Retina (tissue), 1 donor: ENCODE results near the gene ZDHHC11B.
"Not testable (repeated sequence)": the region's sequence is repeated elsewhere in the genome, so short reads cannot be mapped to it uniquely, and the experiment has no call there.

ENCODE experiments used
- DNase-seq: peaks from one replicate; pipeline ENCODE4 v3.0.0-alpha.2; 2016

The ZDHHC11B gene

DNA sequence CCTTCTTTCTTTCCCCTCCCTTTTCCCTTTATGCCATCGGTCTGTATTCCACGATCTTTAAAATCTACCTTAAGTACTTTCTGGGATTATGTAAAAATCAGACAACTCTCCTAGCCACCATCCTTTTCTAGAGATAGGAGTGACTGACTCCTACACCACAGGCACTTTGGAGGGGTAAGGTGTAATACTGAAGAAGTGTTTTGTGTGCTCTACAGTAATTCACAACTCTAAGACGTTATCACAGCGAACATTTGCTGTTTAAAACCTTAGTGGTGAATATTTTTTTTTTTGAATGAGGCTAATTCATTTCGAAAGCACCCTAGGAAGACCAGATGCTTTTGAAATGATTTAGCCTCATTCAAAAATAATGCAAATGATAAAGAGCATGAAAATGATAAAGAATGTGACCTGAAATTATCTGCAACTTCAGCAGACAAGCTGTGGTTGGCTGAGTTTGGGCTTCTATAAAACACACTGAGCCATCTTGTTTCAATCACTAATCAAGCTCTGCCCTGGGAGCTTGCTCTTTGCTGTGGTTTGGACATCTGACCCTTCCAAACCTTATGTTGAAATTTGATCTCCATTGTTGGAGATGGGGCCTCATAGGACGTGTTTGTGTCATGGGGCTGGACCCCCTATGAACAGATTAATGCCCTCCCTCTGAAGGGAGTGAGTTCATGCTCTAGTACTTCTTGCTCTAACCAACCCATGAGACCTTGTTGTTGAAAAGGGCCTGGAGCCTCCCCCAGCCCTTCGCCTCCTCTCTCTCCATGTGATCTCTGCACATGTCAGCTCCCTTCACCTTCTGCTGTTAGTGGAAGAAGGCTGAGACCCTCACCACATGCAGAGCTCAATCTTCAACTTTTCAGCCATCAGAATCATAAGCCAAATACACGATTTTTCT, 70.1 kb downstream of the ZDHHC11B start:
- DNase-seq: not testable (repeated sequence)

DNA sequence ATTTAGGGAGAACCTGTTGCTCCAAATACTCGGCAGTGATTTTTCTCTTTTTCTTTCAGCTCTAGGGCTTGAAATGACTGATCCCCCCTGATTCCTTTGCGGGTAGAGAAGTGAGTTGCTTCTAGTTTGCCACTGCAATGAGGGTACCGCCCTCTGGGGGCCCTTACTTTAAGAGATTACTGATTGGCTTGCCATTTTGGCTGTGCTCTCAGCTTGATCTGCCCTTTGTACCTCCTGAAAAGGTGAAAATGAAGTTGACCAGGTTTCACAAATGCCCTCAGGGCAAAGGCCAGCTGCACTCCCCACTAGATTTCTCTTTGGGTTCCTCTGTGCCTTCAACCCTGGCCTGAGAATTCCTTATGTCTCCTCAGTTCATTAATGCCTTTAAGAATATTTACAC, 70.8 kb downstream of the ZDHHC11B start:
- not testable (repeated sequence) for DNase-seq

DNA sequence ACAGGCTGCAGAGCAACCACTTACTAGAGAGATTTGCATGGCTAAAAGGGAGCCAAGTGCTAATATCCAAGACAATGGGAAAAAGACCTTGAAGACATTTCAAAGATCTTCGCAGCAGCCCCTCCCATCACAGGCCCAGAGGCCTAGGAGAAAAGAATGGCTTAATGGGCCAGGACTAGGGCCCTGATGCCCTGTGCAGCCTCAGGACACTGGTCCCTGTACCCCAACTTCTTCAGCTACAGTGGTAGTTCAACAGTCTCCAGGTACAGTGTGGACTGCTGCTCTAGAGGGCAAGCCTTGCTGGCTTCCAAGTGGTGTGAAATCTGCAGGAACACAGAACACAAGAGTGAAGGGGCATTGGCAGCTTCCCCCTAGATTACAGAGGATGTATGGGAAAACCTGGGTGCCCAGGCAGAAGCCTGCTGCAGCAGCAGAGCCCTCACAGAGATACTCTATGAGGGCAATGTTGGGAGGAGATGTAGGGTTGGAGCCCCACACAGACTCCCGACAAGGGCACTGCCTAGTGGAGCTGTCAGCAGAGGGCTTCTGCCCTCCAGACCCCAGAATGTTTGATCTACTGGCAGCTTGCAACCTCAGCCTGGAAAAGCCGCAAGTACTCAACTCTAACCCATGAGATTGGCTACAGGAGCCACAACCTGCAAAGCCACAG, 75.5 kb downstream of the ZDHHC11B start:
- DNase-seq: not testable (repeated sequence)

- DNase-seq: not testable (repeated sequence)
Measured at GRCh38 chr5:708374-708773, 76.2 kb downstream of the ZDHHC11B start.

DNA sequence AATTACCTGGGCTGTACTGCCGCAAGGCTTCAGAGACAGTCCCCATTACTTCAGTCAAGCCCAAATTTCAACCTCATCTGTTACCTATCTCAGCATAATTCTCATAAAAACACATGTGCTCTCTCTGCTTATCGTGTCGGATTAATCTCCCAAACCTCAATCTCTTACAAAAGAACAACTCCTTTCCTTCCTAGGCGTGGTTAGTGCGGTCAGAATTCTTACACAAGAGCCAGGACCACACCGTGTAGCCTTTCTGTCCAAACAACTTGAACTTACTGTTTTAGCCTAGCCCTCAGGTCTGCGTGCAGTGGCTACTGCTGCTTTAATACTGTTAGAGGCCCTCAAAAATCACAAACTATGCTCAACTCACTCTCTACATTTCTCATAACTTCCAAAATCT, 78.4 kb downstream of the ZDHHC11B start:
- DNase-seq: not testable (repeated sequence)

DNA sequence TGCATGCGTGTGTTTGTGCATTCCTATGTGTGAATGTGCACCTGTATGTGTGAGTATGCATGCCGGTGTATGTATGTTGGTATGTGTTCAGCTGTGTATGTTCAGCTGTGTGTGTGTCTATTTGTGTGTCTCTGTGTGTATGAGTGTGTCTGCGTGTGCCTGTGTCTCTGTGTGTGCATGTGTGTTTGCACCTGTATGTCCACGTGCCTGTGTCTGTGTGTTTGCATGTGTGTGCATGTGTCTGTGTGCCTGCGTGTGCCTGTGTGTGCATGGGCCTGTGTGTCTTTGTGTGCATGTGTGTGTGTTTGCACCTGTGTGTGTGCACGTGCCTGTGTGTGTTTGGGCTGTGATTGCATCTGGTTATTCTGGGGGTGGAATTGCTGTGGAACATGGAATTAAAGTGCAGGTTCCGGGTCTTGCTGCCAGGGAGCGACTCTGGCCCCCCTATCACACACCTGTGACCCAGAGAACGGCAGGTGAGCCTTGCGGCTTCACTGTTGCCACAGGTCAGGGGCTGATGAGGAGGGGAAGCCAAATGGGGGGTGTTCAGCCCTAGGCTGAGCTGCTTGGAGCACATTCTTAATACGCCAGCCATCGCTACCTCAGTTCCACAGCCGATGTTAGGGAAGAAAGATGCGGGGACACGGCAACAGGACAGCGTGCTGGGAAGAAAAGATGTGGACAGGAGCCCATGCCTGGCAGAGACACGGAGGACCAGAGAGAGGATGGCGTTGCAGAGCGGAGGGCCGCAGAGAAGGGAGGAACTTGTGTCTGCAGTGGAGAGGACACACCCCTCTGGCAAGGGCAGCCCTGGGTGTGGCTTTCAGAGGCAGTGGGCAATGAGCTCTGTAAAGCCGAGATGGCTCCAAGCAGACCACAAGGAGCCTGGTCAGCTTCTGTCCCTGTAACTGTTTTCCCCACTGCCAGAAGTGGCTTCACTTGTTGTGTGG, 87.5 kb downstream of the ZDHHC11B start:
- not testable (repeated sequence) for DNase-seq

DNA sequence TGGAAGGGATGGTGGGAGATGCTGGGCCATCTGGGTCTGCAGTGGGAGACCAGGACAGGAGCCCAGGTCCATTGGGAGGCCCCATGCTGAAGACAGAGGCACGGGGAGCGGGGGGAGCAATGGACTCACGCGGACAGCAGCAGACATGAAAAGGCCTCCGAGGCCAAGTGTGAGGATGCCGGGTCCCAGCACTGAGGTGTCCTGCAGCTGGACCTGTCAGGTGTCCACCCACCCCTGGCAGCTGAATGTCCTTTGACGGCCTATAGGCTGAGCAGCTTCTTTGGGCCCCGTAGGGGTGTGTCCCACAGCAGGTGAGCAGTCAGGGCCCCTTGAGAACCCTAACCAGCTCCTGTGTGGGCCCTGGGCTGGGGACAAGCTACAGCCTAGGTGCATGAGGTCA, 88.3 kb downstream of the ZDHHC11B start:
- not testable (repeated sequence) for DNase-seq

DNA sequence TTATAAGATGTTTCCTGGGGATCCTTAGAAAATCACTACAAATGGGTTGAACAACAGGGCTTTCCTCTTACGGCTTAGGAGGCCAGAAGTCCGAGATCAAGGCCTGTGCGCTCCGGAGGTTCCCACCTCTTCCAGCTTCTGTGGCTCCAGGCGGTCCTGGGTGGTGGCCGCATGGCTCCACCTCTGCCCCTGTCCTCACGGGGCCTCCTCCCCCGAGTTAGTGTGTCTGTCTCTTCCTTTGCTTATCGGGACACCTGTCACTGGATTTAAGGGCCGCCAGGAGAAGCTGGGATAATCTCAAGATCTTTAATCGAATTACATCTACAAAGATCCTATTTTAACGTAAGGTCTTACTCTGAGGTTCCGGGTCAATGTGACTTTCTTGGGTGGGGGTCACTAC, 89.1 kb downstream of the ZDHHC11B start:
- not testable (repeated sequence) for DNase-seq

DNA sequence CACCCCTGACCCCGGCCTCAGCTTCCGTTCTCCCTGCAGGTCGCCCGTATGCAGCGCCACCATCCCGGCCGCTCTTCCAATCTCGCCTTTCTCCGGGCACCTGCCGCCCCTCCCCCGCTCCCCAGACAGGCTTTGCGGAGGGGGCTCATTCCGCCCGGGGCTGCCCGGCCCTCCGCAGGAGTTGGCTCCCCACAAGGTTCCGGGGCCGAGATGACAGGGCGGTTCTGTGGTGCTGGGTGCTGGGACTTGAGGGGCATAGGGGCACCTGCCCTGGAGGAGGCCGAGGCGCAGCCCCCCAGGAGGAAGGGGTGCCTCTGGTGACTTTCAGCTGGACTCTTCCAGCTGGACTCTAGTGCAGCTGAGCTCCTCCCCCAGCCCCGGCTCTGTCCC, 90.5 kb downstream of the ZDHHC11B start:
- DNase-seq: not testable (repeated sequence)

GRCh38 chr5:693271-694041, 91.1 kb downstream of the ZDHHC11B start, which contains the start of gene TPPP:
Gene TPPP (minus strand): TSS chr5:693352. CDS start chr5:678060, 15,292 bp downstream.
- peak; percentile 87 for DNase-seq

DNA sequence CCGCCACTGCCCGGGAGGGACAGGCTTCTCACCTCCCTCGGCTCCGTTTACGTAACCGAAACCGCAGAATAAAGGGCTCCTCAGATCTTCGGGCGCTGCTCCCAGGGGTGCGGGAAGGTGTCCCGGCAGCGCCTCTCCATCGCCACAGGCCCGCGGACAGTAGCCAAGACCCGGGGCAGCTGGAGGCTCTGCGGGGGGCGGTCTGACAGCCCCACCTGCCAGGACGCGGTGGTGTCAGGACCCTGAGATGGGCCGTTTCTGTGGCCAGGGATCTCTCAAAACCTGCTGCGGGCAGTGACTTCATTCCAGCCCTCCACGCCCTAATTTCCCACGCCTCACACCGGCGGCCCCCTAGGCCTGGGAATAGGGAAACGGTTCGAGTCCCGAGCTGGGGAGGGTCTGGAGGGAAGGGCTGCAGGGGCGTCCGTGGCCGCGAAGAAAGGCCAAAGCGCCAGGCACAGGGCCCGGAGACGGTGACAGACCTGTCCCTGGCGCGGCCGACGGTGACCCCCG, 91.9 kb downstream of the ZDHHC11B start:
- DNase-seq: peak; percentile 75

DNA sequence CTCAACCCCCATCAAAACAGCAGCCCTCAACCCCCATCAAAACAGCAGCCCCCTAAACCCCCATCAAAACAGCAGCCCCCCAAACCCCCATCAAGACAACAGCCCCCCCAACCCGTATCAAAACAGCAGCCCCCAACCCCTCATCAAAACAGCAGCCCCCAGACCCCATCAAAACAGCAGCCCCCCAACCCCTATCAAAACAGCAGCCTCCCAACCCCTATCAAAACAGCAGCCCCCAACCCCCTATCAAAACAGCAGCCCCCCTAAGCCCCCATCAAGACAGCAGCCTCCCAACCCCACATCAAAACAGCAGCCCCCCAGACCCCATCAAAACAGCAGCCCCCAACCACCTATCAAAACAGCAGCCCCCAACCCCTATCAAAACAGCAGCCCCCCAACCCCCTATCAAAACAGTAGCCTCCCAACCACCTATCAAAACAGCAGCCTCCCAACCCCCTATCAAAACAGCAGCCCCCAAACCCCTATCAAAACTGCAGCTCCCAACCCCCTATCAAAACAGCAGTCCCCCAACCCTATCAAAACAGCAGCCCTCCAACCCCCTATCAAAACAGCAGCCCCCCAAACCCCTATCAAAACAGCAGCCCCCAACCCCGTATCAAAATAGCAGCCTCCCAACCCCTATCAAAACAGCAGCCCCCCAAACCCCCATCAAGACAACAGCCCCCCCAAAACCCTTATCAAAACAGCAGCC, 92.6 kb downstream of the ZDHHC11B start:
- DNase-seq: no peak

DNA sequence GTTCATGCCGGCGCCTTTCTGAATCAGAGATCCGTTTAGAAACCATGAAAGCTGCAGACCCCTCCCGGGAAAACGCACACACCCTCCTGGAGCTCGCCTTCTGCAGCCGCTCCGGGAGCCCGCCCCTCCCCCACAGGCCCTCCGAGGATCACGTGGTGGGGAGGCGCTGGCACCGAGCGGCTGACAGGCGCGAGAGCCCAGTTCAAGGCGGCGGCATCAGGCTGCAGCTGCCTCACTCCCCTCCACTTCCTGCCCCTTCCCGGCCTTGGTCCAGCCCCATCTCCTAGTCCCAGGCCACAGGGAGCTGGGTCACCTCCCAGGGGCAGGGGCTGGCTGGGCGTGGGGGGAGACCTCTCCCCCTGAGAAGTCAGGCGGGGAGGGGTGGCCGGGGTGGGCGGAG, 93.5 kb downstream of the ZDHHC11B start:
- not testable (repeated sequence) for DNase-seq

- DNase-seq: not testable (repeated sequence)
Measured at GRCh38 chr5:690293-690692, 94.2 kb downstream of the ZDHHC11B start.

GRCh38 chr5:688348-689010, 96.0 kb downstream of the ZDHHC11B start:
- DNase-seq: not testable (repeated sequence)

DNA sequence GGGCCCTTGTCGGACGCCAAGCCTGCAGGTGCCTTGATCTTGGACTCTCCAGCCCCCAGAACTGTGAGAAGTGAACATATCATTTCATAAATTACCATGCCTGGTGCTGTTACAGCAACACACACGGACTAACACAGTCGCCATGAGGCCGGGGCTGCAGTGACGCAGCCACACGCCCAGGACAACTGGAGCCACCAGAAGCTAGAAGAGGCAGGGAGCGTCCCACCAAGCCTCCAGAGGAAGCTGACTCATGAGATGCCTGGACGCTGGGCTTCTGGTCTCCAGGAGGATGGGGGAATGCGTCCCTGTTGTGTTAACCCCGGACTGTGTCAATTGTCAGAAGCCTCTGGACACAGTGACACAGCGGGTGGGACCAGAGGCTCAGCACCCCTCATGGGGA, 97.6 kb downstream of the ZDHHC11B start:
- DNase-seq: not testable (repeated sequence)

DNA sequence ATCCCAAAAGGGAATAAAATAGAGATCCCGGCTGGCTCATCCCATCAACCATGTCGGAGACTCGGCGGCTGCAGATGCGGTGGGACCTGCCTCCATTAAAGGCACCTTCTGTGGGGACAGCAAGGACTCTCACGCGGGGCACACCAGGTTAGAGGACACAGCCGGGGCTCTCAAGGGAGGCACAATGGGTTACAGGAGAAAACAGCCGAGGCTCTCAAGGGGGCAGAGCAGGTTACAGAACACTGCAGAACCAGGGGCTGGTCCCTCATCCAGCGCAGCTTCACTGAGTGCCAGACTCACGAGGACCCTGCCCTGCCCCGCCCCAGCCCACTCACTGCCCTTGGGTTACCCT, 98.4 kb downstream of the ZDHHC11B start:
- DNase-seq: not testable (repeated sequence)

DNA sequence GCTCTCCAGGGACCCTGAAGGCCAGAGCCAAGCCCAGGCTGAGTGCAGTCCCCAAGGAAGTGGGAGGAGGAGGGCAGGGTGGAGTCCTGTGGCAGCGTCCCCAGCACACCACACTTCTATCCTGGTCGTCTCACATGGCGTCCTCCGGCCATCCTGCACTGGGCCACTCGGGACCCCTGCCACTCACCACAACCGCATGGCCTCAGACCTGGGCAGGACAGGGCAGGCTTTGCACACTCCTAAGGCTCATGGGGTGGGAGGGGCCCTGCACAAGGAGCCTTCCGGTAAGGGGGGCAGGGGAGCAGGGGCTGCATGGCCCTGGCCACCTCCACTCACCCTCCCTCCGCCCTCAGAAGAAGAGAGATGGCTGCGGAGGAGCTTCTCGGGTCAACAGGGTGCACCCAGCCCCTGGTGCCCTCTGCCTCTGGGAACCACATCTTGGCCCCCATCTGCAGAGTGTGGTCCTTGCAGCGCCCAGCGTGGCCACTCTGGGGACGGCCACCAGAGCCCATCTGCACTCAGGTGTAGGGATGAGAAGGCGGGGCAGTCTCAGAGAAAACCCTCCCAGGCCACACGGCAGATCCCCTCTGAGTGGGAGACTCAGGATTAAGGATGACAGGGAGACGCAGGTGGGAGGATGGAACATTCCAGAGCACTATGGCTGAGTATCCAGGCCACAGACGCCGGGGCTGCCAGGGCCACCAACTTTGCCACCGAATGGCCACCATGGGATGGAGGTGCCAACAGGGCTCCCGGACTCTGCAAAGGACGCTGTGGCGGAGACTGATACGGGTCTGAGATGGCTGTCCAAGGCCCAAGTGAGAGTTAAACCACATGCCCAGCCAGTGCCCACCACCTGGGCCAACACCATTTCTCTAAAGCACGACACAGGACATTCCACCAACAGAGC, 99.0 kb downstream of the ZDHHC11B start:
- DNase-seq: no peak

DNA sequence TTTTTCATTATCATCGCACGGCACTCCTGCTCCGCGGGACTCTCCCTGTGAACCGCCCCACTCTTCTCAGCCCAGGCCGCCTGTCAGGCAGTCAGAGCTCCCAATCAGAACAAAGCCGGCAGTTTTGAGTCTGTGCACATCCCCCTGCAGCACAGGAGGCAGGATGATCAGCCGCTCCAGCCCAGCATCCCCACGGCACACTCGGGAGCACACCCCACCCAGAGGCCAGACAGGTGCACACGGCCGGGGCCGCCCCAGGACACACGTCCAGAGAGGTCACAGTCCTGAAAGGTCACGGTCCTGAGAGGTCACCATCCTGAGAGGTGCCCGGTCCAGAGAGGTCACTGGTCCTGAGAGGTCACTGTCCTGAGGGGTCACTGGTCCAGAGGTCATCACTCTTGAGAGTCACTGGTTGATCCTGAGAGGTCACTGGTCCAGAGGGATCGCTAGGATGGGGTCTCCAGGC, 99.7 kb downstream of the ZDHHC11B start:
- DNase-seq: no peak
